ENCODE results near the gene HEATR1.

HEATR1 gene

DNA sequence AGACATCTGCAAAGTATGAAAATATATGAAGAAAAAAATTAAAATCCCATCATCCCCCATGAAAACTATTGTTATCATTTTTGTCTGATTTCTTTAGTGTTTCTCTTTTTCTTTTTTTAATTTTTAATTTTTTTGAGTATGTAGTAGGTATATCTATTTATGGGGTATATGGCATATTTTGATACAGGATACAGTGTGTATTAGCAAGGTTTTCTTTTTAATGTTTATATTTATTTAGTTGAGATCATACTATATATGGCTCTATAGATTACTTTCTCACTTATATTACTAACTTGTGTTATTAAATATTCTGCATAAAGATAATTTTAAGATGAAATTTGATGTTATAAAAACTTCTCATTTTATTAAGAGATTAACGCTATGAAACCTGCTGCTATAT lies 69.1 kb downstream of the HEATR1 start:
- no peak for DNase-seq

DNA sequence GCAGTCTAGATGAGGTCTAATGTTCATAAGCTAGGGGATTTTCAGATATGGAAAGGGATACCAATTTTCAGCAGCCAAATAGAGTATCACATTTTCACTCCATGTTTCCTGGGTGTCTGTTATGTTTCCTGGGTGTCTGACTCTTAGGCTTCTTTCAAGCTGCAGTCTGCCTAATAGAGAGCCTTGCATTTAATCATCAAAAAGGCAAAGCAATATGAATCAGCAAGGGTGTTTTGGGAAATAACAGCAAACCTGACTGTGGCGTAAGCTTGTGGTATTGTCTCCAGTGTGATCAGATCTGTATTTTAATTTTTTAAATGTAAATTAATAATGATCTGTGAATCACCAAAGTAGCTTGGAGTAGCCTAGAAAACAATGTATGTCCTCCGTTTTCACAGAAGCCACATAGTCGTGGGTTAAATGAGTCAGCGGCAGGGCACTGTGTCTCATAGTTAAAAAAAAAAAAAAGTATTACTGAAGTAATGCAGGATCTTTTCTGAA lies 70.1 kb downstream of the HEATR1 start:
- DNase-seq, result no peak

DNA sequence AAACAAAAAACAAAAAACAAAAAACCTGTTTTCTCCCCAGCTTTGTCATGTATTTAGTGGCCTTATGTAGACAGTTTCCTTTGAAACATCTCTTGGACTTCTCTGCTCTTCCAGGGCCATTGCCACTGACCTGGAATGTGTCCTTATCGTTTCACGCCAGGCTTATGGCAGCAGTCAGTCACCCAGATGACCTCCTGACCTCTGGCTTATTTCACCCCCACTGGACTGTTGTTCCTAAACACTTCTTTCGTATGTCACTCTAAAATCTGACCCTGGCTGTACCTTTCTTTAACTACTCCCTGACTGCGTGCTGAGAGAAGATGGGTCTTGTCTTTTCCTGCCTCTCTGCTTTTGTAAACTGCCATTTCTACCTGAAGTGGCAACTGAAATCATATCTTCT lies 71.5 kb downstream of the HEATR1 start:
- DNase-seq, result no peak

DNA sequence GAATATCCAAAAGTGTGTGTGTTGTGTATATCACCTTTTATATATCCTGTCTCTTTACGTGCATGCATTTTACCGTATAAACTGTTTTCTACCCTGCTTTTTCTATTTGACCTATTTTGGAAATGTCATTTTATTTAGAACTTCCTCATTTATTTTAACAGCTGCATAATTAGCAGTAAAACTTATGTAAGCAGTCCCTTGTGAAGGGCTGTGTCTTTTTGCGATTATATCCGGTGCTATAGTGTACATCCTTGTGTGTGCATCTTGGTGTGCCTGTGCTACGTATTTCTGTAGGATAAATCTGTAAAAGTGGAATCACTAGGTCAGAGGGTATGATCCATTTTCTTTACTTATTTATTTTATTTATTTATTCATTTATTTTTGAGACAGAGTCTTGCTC lies 73.4 kb downstream of the HEATR1 start:
- DNase-seq, result no peak

DNA sequence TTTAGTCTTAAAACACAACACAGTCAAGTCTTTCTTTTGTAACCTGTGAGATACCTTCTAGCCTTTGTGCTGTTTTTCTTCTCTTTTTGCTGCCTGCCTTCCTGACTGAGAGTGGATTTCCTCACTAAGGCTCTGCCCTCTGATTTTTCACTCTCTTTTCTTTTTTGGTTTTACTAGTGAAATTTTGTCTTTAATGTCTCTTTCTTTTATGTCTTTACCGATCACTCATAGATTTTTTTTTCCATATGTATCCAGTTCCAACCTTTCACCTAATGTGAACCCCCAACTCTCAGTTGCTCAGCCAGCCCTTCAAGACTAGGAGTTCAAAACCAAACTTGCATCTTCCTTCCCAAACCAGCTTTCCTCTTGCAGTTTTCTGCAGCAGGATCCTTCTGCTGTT lies 74.0 kb downstream of the HEATR1 start:
- DNase-seq, result no peak

DNA sequence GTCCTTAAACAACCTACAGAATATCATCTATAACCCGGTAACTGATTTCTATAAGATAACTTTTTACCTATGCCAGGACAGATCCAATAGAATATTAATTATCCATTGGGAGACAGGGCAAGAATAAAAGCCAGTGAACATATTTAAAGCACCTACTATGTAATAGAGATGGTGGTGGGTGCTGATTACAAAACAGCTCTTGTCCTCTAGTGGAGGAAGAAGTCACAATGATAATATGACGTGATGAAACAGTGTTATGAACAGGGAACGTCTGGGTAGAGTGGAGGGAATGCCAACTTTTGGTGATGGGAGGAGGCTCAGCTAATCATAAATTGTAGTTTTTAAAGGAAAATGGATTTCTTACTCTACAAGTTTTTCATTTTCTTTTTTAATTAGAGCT lies 78.2 kb downstream of the HEATR1 start:
- no peak for DNase-seq

DNA sequence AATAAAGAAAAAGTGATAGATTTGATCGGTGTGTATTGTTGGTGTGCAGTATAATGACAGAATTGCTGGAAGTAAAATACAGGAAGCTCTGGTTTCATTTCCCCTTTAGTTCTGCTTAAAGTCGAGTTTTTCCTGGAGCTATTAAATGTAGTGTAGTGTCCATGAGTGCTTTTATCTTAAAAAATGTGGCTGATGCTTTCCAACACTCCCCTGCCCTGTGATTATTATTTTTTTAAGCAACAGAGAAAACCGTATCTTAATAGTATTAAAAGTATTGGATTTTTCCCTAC lies 79.5 kb downstream of the HEATR1 start:
- DNase-seq, result no peak

DNA sequence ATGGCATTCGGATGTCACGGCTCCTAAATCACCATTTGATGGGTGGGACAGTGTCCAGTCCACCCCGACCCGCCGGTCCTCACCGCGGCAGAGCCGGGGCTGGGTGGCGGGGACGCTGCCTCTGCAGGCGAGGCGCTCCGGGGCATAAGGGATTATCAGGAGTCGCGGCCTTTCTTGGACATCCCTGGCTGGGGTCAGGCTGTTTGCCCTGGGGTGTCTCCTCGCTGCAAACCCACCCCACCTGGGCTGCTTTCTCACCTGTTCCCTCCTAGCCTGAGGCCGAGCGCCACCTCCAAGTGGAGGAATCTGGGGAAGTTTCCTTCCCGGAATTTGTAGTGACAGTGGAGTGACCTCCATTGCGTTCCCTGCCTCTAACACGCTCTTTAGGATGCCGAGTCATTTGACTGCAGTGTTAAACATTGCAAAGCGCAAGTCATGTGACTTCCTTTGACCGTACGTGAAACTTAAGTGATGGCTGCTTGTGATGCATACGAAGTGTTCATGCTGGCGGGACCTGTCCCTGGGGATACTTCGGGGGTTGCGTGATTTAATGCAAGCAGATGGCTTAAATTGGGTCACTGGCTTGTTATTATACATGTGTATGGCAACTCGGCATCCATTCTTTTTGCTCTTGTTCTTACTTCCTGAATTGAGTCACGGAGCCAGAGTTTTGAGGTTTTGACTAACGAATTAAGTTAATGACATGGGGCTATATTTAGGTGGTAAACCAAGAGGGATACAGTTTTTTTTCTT lies 80.0 kb downstream of the HEATR1 start:
- DNase-seq, result peak; percentile 69

DNA sequence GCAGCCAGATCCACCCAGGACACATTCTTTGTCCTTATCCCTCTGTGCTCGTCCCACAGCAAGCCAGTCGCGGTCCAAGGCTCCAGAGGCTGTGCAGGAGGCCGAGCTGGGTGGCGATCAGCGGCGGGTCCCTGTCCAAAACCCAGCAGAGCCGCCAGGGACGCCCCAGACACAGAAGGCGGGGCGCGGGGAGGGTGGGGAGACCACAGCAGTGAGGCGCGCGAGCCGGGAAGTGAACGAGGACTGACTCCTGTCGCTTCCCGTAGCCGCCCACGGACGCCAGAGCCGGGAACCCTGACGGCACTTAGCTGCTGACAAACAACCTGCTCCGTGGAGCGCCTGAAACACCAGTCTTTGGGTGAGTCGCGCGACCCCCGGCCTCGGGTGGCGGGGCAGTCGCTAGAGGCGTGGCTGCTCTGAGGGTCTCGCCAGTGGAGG lies 80.6 kb downstream of the HEATR1 start, which contains the start of gene LGALS8:
Gene LGALS8, plus strand, starts transcription at position 279 of the 438 bp plus-strand sequence. CDS start 2,089 bp downstream, outside the sequence.
- DNase-seq, result peak; percentile 17

DNA sequence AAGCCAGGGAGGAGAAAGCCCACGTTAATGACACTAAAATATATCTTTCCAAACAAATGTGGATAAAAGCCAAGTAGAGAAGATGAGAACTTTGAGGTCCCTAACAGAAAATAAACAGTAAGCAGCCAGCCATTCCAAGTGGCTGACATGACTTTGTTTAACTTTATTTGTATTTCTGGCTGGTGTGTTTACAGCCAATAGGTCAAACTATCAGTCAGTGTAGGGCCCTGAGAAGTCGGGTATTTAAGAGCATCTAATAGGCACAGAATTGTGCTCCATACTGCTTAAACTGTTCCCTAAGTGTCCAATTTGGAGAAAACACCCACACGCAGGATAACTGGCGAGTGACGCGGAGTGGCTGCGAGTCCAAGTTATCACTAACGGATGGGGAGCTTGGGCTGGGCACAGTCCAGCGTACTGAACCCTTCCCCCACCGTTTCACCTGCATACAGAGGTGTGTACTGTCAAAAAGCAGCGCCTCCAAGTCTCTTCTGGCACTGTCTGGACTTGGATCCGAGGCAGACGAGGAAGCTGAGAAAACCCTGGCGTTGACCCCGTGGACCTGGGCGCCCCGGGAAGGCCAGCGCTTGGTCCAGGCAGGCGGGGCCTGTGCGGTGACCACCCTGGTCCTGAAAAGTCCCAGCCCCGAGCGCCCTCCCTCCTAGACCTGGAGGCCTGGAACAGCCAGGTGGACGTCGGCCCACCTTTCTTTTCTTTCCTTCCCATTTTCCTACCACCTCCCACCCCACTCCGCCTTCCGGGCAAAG lies 81.2 kb downstream of the HEATR1 start:
- DNase-seq, result peak; percentile 27

DNA sequence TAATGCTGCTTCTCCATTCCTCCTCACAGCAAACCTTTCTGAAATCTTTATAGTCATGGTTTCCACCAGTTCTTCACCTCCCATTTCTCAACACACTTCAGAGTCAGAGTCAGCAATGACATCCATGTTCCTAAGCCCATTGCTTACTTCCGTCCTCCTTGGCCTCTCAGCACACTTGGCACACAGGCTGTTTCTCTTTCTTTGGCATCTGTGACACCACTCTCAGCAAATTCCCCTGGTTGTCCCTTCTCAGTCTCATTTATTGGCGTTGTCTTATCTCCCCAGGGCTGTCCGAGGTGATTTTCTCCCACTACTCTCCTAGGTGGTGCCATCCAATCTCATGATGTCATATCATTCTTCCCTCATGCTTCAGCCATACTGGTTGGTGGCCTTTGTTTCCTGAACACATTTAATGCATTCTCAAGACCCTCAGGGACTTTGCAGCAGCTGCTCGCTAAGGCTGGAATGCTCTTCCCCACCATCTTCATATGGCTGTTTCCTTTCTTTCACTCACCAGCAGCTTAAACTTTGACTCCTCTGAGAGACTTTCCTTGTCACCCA lies 83.8 kb downstream of the HEATR1 start:
- no peak for DNase-seq

DNA sequence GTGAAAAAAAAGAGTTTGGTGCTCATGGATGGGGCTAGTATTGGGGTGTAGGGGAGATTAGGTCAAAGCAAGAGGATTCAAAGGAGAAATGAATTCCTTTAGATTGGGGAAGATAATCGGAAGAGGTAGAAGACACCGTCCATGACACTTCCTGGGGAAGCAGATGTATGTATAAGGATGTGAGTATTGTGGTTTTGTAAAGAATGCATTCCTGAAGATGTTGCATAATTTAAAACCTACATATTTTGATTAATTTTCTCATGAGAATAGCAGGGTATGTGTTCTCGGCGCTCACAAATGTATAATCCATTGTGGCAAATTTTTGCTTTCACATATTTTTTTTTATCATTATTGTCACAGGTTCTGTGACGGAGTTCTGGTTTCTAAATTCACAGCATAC lies 86.0 kb downstream of the HEATR1 start:
- no peak for DNase-seq

DNA sequence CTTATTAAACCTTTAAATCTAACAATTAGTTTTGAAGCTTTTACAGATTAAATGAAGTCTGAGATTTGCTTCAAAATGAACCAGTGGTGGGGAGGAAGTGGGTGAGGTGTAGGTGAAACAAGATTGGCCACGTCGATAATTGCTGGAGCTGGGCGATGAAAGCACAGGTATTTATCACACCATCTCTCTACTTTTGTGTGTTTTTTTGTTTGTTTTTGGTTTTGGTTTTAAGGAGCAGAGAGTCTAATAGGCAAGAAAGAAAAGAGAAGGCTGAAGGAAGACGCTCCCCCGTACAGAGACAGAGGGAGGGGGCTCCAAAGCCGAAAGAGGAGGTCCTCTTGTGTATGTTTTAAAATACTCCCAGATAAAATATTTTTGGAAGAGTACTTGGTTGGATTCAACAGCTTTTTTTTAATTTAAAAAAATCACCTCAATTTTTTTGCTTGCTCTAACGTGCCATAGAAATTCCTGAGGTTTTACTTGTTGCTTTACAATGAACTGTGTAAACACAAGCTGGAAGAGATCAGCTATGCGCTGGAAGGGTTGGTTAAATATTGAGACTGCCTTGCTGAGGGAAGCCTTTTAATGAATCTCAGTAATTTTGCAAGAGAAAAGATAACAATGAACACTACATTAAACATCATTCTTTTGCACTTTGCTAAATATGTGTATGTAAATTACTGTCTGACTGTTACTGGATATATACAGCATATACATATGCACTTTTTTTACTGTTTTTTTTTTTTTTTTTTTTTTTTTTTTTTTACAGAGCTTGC lies 87.2 kb downstream of the HEATR1 start:
- DNase-seq, result peak; percentile 48

DNA sequence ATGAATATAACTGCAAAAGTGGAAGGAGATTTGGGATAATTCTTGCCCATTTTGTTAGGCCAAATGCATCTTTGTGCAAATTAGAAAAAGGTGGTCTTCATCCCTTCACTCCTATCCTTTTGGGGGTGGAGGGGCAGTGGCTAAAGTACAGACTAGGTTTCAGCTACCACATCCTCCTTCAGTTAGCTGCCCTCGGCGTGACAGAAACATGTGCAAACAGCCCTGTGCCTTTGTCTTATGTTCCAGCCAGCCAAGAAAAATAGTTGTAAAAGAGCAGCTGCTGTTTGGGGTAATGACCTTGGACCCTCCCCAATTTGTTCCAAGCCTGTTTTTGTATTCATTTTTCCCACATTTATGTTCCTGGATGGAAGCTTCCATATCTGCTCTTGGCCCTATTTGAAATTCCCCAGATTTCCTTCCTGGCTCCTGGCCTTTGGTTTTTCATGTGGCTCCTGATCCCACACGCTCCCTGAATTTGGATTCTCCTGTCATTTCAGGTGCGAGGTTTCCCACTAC lies 88.8 kb downstream of the HEATR1 start:
- DNase-seq, result peak; percentile 78

DNA sequence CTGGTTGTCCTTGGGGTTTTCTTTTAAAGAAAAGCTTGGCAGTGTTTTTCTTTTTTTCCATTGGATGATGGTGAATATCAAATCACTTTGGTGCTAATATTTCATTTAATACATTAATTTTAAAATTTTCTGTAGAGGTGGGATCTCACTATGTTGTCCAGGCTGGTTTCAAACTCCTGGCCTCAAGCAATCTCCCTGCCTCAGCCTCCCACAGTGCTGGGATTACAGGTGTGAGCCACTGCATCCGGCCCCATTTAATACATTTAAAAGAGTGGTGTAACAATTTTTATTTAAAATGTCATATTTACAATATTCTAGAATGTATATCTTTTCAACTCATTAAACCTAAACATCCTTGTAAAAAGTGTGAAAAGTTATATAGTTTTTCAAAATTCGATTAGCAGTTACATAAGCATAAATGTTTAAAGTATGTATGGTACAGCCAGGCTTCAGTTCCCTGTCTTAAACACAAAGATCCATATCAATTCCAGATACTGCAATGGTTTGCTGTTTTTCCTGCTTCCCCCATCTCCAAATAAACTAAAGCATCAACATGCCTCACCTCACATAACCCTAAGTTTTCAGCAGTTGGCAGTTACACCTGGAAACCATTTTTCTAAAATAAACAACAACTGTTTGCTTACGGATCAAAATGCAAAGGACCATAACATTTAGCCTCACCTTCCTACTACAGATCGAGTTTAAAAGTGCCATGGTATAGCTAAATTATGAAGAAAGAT lies 89.4 kb downstream of the HEATR1 start:
- DNase-seq, result peak; percentile 83

DNA sequence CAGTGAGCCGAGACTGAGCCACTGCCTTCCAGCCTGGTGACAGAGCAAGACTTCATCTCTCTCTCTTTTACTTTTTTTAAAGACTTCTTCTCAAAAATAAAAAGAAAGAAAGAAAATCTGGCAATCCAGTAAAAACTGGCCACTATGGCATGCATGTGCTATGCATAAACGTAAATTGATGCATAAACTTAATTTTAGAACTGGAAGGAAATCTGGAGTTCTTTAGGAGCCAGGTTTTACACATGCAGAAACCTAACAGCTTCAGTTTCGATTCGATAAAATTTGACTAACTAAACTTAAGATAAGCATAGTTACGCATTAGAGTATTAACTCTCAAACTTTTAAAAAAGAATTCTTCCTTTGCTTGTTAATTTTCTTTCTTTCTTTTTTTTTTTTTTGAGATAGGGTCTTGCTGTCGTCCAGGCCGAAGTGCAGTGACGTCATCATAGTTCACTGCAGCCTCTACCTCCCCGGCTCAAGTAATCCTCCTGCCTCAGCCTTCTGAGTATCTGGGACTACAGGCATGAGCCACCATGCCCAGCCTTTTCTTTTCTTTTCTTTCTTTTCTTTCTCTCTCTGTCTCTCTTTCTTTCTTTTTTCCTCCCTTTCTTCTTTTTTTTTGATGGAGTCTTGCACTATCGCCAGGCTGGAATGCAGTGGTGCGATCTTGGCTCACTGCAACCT lies 92.4 kb downstream of the HEATR1 start:
- DNase-seq, result no peak

DNA sequence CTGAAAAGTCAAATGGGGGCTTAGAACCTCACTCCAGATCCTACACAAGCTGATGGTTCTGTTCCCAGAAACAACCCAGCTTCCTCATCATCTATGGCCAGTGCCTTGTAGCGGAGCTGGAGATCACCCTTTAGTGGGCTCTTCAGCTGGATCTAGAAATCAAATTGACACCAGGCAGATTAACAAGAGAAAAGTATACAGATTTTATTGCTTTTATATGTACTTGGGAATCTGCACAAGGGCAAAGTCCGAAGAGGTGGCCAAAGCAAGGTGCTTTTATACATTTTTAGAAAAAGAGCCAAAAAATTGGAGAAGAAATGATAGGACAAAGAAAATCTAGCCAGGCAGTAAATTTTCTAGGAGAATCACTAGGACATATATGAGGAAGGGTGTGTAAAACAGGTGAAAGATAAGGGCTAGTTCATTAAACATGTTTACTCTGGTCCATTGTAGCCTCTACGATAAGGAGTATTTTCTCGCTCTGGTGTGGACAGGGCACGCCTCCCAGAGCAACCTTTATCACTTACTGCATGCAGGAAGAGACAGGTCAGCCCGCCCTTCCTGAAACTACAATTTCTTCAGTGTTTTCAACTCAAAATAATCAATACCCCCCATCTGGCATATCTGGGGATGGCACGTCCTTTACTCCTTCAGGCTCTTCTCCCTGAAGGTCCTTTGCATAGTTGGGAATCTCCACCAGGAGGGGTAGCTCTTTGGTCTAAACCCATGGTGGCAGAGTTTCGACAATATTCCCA lies 94.5 kb downstream of the HEATR1 start:
- DNase-seq, result no peak

DNA sequence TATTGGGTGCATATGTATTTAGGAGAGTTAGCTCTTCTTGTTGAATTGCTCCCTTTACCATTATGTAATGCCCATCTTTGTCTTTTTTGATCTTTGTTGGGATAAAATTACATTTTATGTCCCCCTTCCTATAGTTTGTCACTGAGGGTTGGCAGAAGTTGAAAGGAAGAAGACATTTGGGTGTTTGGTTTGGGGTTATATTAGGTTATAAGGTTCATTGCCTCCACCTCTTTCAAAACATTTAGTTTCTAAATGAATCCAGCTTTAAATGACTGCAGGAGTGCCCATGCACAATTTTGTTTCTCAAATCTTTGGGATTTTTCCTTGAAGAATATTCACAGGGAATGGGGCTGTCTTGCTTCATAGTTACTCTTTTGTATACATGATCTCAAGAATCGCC lies 95.1 kb downstream of the HEATR1 start:
- no peak for DNase-seq

DNA sequence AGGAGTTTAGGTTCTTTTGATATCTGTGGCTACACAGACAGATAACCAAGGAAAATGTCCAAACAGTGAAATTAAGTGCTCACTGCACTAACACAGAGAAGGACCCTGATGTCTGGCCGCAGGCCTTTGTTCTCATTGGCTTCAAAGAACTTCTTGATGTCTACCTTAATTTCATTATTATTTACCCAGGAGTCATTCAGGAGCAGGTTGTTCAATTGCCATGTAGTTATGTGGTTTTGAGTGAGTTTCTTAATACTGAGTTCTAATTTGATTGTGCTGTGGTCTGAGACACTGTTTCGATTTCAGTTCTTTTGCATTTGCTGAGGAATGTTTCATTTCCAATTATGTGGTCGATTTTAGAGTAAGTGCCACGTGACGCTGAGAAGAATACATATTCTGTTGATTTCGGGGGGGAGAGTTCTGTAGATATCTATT lies 95.7 kb downstream of the HEATR1 start:
- no peak for DNase-seq

DNA sequence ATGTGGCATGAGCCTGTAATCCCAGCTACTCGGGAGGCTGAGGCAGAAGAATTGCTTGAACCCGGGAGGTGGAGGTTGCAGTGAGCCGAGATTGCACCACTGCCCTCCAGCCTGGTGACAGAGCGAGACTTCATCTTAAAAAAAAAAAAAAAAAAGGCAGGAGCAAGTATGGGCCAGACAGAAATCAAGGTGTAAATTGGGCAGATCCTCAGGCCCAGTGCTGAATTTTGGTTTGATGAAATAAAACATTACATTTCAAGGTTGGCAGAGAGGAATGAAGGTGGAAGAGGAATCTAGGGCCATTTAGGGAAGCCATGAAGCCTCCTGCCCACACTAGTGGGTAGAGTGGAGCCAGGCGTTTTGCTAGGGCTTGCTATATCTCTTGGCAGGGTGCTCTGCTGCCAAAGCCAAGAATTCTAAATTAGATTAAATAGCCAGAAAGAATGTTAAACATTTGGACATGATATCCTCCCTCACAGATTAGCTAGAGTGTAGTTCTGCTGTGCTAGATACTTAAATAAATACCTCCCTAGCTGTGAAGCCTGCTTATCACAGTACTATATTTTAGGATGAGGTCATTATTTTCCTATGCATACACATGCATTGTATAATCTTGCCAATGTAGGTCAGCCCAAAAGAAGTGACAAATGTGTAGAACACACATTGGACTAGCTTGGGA lies 97.2 kb downstream of the HEATR1 start:
- peak; percentile 32 for DNase-seq
